ENCODE data around the gene FUNDC2. TPM values are rescaled to one million over a fixed set of nuclear protein-coding genes. Genes with fewer than 3 reads are reported as not detected.
A peak's percentile ranks its signal among the peaks of the same experiment; 100 is the strongest.

The FUNDC2 gene
- total RNA-seq, 1 donor from 2014 or later = 50.8 TPM

GRCh38 chrX:155071694-155072280, 45.1 kb downstream of the FUNDC2 start:
- peak overlapping the region; percentile 55 for H3K4me3 ChIP-seq (ENCODE audit: low read depth, low read length)
- DNase-seq (ENCODE audit: low read depth) = no peak
- no peak for FAIRE-seq
- no peaks in the 10 kb centered on the region for H3K36me3 ChIP-seq (ENCODE audit: control insufficient read depth, insufficient read depth, low read length)
- H3K27me3 ChIP-seq (ENCODE audit: control insufficient read depth, insufficient read depth, low read length) = no peaks in the 10 kb centered on the region
- no peak for TF ChIP-seq CTCF (IDR thresholded peaks at IDR 0.05; ENCODE audit: insufficient read depth, low read length, severe bottlenecking)

DNA sequence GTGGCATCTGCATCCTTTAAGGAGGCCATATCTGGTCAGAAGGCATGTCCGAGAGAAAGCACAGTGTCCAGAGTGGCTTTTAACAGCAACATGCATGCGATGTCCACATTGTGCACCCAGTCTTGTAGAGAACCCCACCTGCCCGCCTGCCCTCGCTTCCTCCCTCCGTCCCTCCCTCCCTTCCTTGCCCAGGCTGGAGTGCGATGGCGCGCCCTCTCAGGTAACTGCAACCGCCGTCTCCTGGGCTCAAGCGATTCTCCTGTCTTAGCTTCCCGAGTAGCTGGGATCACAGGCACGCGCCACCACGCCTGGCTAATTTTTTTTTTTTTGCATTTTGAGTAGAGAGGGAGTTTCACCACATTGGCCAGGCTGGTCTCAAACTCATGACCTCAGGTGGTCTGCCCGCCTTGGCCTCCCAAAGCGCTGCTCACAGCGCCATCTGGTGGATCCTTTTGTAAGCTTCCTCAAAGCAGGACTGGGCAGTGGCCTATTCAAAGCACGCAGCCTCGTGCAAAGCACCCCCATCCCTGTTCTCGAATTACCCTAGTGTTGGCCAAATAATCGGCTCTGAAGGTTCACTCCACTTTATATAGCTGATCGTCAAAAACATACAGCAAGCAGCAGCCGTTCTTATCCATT, 59.7 kb downstream of the FUNDC2 start:
- DNase-seq (ENCODE audit: low read depth) = no peak
- Histone ChIP-seq H3K27me3 (ENCODE audit: control insufficient read depth, insufficient read depth, low read length) (no peaks in the 10 kb centered on the region), H3K4me3 (ENCODE audit: low read depth, low read length) (no peak overlapping the region), H3K36me3 (ENCODE audit: control insufficient read depth, insufficient read depth, low read length) (no peaks in the 10 kb centered on the region)
- peak; percentile 57 for TF ChIP-seq CTCF (IDR thresholded peaks at IDR 0.05; ENCODE audit: insufficient read depth, low read length, severe bottlenecking)
- no peak for FAIRE-seq

DNA sequence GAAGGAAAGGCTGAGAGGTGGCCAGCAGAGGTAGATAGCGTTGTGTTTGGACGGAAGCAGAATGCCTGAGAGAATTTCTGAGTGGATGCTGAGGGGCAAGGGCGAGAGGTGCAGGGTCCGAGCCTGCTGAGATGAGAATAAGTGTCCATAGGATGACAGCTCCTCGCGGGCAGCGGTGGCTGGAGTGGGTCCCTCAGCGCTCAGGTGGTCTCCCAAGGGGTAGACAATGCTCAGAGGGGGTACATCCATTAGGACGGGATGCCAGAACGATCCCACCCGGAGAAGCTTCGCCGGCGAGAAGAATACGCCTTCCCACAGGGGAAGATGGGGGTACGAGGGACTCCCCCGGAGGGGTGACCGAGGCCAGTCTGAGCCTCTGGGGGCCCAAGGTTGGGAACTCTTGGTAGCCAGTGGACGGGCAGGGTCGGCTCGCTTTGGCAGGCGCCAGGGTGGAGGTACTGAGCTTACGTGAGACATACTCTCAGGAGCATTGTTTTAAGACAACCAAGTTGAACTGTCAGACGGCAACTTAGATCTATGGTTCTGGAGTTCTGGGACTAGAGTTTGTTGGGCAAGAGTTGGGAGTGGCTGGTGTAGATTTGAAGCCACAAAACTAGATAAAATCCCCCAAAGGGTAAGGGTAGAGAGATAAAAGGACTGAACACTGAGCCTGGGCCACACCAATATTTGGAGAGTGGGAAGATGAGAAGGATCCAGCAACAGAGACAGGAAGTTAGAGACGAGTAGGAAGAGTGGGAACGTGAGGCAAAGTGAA, 60.5 kb downstream of the FUNDC2 start:
- DNase-seq (ENCODE audit: low read depth) (no peak), FAIRE-seq (no peak)
- no peak overlapping the region for H3K4me3 ChIP-seq (ENCODE audit: low read depth, low read length)
- no peaks in the 10 kb centered on the region for H3K27me3 ChIP-seq (ENCODE audit: control insufficient read depth, insufficient read depth, low read length)
- no peaks in the 10 kb centered on the region for H3K36me3 ChIP-seq (ENCODE audit: control insufficient read depth, insufficient read depth, low read length)
- TF ChIP-seq CTCF (IDR thresholded peaks at IDR 0.05; ENCODE audit: insufficient read depth, low read length, severe bottlenecking) = no peak

- no peak for FAIRE-seq
- peak; percentile 45 for DNase-seq (ENCODE audit: low read depth)
- Histone ChIP-seq H3K4me3 (ENCODE audit: low read depth, low read length) (no peak overlapping the region), H3K36me3 (ENCODE audit: control insufficient read depth, insufficient read depth, low read length) (no peaks in the 10 kb centered on the region), H3K27me3 (ENCODE audit: control insufficient read depth, insufficient read depth, low read length) (no peaks in the 10 kb centered on the region)
- TF ChIP-seq CTCF (IDR thresholded peaks at IDR 0.05; ENCODE audit: insufficient read depth, low read length, severe bottlenecking) = peak; percentile 51
Observed at GRCh38 chrX:155094468-155095061, 67.9 kb downstream of the FUNDC2 start.

DNA sequence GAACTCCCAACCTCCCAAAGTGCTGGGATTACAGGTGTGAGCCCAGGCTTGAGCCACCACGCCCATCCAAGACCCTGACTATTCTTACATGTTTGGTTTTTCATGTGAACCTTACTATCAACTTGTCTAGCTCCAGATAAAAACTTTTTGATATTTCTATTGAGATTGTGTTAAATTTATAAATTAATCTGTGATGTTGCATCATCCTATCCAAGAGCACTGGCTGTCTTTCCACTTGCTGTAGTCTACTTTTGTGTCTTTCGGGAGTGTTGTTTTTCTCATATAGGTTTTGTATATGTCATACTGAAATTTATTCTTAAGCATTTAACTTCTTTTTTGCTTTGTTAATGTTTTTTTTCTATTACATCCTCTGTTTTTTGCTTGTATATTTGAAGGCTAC, 79.3 kb downstream of the FUNDC2 start:
- no peak for TF ChIP-seq CTCF (IDR thresholded peaks at IDR 0.05; ENCODE audit: insufficient read depth, low read length, severe bottlenecking)
- H3K27me3 ChIP-seq (ENCODE audit: control insufficient read depth, insufficient read depth, low read length) = no peaks in the 10 kb centered on the region
- no peak overlapping the region for H3K4me3 ChIP-seq (ENCODE audit: low read depth, low read length)
- H3K36me3 ChIP-seq (ENCODE audit: control insufficient read depth, insufficient read depth, low read length) = no peaks in the 10 kb centered on the region
- FAIRE-seq (no peak), DNase-seq (ENCODE audit: low read depth) (no peak)

Data from bronchial epithelial cell (primary cell).